Measurements from ENCODE around the gene RNH1. TPM values are rescaled to one million over a fixed set of nuclear protein-coding genes. Genes with fewer than 3 reads are reported as not detected.

Gene RNH1
- total RNA-seq, 4 donors from 2014 or later, result 151 to 309 (median 198) TPM

DNA sequence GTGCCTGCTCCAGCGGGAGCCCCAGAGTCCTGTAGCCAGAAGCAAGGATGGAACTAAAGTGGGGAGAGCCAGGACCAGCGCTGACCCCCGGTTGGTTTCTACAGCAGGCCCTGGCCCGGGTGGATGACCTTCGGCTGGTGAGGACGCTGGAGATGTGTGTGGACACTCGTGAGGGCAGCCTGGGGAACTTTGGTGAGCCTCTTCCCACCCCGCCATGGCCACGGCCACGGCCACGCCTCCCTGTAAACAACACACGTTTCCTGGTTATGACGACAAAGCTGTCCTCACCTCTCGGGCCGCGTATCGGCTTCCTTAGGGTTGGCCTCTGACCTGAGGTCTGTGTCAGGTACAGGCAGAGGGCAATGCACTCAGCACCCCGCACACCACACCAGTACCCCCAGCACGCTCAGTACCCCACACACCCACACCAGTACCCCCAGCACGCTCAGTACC is 34.4 kb upstream of the RNH1 start:
- WGBS, 2 donors (ENCODE audit: low coverage in 1 of 2), result 83% methylated on average over 20 of the region's 20 CpGs; no CpG with 5 or more reads in 1 of the 2 donors
- in situ Hi-C loops (cut with MboI; ENCODE audit: low pct_ligation_motif_present in 1 of 4, low pct_unique_long_range_greater_than_20kb in 1 of 4, low sequenced_read_pairs in 3 of 4), result no loop called here

GRCh38 chr11:540583-541432 is 33.8 kb upstream of the RNH1 start:
- 91% methylated on average over 14 of the region's 23 CpGs; no CpG with 5 or more reads in 1 of the 2 donors for WGBS, 2 donors (ENCODE audit: low coverage in 1 of 2)
- H3K4me1 ChIP-seq, result peaks cover 0 to 29% (median 24%) of the 10 kb centered on the region in 4 donors
- intact Hi-C loops (cut with DNase I; ENCODE audit: low total_unique reads) (no loop called here), in situ Hi-C loops (cut with MboI; ENCODE audit: low pct_ligation_motif_present in 1 of 4, low pct_unique_long_range_greater_than_20kb in 1 of 4, low sequenced_read_pairs in 3 of 4) (no loop called here)
- H3K27ac ChIP-seq, result no peak overlapping the region
- H3K27me3 ChIP-seq, result peaks cover 2% of the 10 kb centered on the region
- TF ChIP-seq POLR2A (IDR thresholded peaks at IDR 0.05) (no peak), POLR2AphosphoS5 (IDR thresholded peaks at IDR 0.05) (no peak), EP300 (IDR thresholded peaks at IDR 0.05; ENCODE audit: low read depth) (no peak)
- TF ChIP-seq, protein P1, sequence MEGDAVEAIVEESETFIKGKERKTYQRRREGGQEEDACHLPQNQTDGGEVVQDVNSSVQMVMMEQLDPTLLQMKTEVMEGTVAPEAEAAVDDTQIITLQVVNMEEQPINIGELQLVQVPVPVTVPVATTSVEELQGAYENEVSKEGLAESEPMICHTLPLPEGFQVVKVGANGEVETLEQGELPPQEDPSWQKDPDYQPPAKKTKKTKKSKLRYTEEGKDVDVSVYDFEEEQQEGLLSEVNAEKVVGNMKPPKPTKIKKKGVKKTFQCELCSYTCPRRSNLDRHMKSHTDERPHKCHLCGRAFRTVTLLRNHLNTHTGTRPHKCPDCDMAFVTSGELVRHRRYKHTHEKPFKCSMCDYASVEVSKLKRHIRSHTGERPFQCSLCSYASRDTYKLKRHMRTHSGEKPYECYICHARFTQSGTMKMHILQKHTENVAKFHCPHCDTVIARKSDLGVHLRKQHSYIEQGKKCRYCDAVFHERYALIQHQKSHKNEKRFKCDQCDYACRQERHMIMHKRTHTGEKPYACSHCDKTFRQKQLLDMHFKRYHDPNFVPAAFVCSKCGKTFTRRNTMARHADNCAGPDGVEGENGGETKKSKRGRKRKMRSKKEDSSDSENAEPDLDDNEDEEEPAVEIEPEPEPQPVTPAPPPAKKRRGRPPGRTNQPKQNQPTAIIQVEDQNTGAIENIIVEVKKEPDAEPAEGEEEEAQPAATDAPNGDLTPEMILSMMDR (IDR thresholded peaks at IDR 0.05), result no peak
- no peak overlapping the region for H3K4me3 ChIP-seq
- no peaks in the 10 kb centered on the region for H3K36me3 ChIP-seq
- H3K9me3 ChIP-seq, result no peaks in the 10 kb centered on the region
- no peak for DNase-seq

More for the DNA sequence above, 34.4 kb upstream of the RNH1 start:
- Histone ChIP-seq H3K4me1 (peaks cover 0 to 23% (median 17%) of the 10 kb centered on the region in 4 donors), H3K9me3 (no peaks in the 10 kb centered on the region), H3K27me3 (peaks cover 2% of the 10 kb centered on the region), H3K27ac (no peak overlapping the region), H3K4me3 (no peak overlapping the region), H3K36me3 (no peaks in the 10 kb centered on the region)
- DNase-seq, result no peak
- intact Hi-C loops (cut with DNase I; ENCODE audit: low total_unique reads), result no loop called here
- TF ChIP-seq, protein P1 (IDR thresholded peaks at IDR 0.05), result no peak
- TF ChIP-seq POLR2A (IDR thresholded peaks at IDR 0.05) (no peak), EP300 (IDR thresholded peaks at IDR 0.05; ENCODE audit: low read depth) (no peak), POLR2AphosphoS5 (IDR thresholded peaks at IDR 0.05) (no peak)

DNA sequence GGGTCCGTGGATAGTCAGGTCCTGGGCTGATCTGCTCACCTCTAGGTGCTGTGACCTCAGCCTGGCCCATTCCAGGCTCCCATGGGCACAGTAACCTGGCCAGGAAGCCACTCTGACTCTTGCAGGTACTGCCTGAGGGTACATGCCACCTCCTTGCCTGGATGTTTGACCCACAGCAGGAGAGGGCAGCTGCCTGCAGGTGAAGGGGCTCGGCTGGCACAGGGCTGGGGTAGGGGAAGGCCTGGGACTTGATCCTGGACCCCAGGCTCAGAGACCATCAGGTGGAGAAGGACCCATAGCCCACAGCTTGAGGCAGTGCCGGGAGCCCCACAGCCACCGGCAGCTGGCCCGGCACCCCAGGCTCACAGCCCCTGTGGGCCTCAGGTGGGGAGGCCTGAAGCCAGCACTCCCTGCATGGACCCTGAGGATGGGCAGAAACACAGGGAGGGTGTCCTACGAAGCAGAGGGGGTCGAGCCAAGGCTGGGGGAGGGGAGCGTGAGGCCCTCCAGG is 33.0 kb upstream of the RNH1 start:
- no peak overlapping the region for H3K4me3 ChIP-seq
- no peak overlapping the region for H3K27ac ChIP-seq
- H3K27me3 ChIP-seq, result peaks cover 2% of the 10 kb centered on the region
- DNase-seq, result no peak
- H3K4me1 ChIP-seq, result peaks cover 0 to 29% (median 25%) of the 10 kb centered on the region in 4 donors
- no peaks in the 10 kb centered on the region for H3K9me3 ChIP-seq
- intact Hi-C loops (cut with DNase I; ENCODE audit: low total_unique reads) (no loop called here), in situ Hi-C loops (cut with MboI; ENCODE audit: low pct_ligation_motif_present in 1 of 4, low pct_unique_long_range_greater_than_20kb in 1 of 4, low sequenced_read_pairs in 3 of 4) (no loop called here)
- H3K36me3 ChIP-seq, result no peaks in the 10 kb centered on the region
- 93% methylated on average over 7 of the region's 8 CpGs; no CpG with 5 or more reads in 1 of the 2 donors for WGBS, 2 donors (ENCODE audit: low coverage in 1 of 2)
- TF ChIP-seq, protein P1 (IDR thresholded peaks at IDR 0.05), result no peak
- no peak for TF ChIP-seq POLR2A (IDR thresholded peaks at IDR 0.05)
- TF ChIP-seq EP300 (IDR thresholded peaks at IDR 0.05; ENCODE audit: low read depth), result no peak
- no peak for TF ChIP-seq POLR2AphosphoS5 (IDR thresholded peaks at IDR 0.05)

DNA sequence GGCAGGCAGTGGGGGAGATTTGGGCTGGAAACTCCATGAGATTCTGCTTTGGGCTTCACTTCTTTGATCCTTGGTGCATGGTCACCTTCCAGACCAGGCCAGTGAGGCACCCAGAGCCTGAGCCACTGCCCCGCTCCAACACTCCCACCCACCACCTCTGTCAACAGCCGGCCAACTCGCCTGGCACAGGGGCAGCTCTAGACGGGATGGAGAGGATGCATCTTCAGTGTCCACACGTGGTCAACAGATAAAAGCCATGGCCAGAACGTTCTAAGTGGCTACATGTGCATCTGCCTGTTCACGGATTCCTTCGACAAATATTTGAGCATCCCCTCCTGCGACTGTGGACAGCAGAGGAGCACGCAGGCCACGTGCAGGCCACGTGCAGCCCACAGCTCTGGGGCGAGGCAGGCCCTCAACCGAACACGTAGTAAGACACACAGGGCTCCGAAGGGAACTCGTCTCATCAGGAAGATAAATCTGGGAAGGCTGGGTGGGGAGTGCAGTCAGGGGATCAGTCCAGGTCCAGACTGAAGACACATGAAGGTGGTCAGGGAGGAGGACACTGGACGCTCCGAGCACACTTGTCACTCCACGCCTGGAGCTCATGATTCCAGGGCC is 31.5 kb upstream of the RNH1 start:
- no peak overlapping the region for H3K27ac ChIP-seq
- 91% methylated on average over 20 of the region's 20 CpGs; no CpG with 5 or more reads in 1 of the 2 donors for WGBS, 2 donors (ENCODE audit: low coverage in 1 of 2)
- peaks cover 10 to 35% (median 34%) of the 10 kb centered on the region in 4 donors for H3K4me1 ChIP-seq
- TF ChIP-seq, protein P1 (IDR thresholded peaks at IDR 0.05), result no peak
- TF ChIP-seq EP300 (IDR thresholded peaks at IDR 0.05; ENCODE audit: low read depth), result no peak
- intact Hi-C loops (cut with DNase I; ENCODE audit: low total_unique reads) (no loop called here), in situ Hi-C loops (cut with MboI; ENCODE audit: low pct_ligation_motif_present in 1 of 4, low pct_unique_long_range_greater_than_20kb in 1 of 4, low sequenced_read_pairs in 3 of 4) (no loop called here)
- no peaks in the 10 kb centered on the region for H3K36me3 ChIP-seq
- no peaks in the 10 kb centered on the region for H3K9me3 ChIP-seq
- peaks cover 2% of the 10 kb centered on the region for H3K27me3 ChIP-seq
- H3K4me3 ChIP-seq, result no peak overlapping the region
- no peak for DNase-seq
